Effector memory CD8-positive, alpha-beta T cell (primary cell): Measurements from ENCODE around the gene DYNC2H1.
"Not testable (repeated sequence)": the region's sequence is repeated elsewhere in the genome, so short reads cannot be mapped to it uniquely, and the experiment has no call there.

ENCODE experiments used
- ATAC-seq: fragments of 150-1000 bp; cut with Tn5 transposase; replicated peaks from 2 replicates; pipeline ENCODE4 v1.10.0; 2021; ENCODE audit warnings: mild to moderate bottlenecking, moderate library complexity
- DNase-seq, 3 experiments: peaks; one replicate each; pipeline ENCODE4 v3.0.0; 2021
- H3K27ac Mint-ChIP-seq, 2 donors: one replicate each; pipeline ENCODE4 v1.8.0; 2022; ENCODE audit warnings: mild to moderate bottlenecking in 2 of 2, mixed read lengths in 2 of 2, moderate library complexity in 2 of 2
- H3K27me3 Mint-ChIP-seq, 2 donors: one replicate each; pipeline ENCODE4 v1.8.0; 2022; ENCODE audit warnings: mixed read lengths in 2 of 2
- H3K36me3 Mint-ChIP-seq: one replicate; pipeline ENCODE4 v1.8.0; 2022; ENCODE audit warnings: mild to moderate bottlenecking, moderate library complexity, mixed read lengths; ENCODE audit not compliant: insufficient read depth
- H3K4me1 Mint-ChIP-seq, 2 donors: one replicate each; pipeline ENCODE4 v1.8.0; 2022; ENCODE audit warnings: low read depth in 2 of 2, mixed read lengths in 2 of 2
- H3K4me3 Mint-ChIP-seq, 2 donors: one replicate each; pipeline ENCODE4 v1.8.0; 2022; ENCODE audit warnings: mild to moderate bottlenecking in 2 of 2, mixed read lengths in 2 of 2, moderate library complexity in 2 of 2
- H3K9me3 Mint-ChIP-seq, 2 donors: one replicate each; pipeline ENCODE4 v1.8.0; 2022; ENCODE audit warnings: mixed read lengths in 2 of 2

Gene DYNC2H1

DNA sequence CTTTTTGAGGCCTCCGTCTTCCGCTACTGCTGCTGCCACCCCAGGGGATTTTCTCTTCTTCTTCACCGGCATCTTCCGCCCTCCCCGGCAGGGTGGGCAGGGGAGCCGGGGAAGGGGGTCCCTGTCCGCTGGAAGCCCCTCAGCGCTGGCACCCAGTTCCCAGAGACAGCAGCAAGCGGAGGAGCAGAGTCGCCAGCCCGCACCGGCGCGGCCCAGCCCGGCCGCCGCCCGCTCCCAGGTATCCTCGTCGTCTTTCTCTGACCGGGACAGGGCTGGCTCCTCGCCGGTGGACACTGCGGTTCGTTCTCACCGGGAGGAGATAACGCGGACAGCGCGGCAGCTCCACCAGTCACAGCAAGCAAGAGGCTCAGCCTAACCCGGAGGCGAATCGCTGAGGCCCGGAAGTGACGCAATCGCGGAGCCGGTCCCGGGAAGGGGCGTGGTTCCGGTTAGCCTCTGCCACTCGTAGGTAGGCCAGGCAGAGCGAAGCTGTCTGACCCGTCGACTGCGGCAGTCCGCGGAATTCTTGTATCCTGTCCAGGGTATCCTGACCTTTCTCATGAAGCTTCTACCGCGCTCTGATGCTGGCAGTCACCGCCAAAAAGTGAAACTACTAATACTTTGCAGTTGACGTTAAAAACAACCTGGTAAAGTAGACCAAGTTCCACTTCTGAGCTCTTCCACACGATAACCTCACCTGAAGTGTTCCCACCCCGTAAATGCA is 17.3 kb upstream of the DYNC2H1 start, which contains the start of gene DCUN1D5:
TSS of gene DCUN1D5 (minus strand) at position 360 of the 724 bp plus-strand sequence. CDS start at position 72, 288 bp downstream.
- Mint-ChIP-seq H3K27me3 (peaks cover 28 to 42% of the 10 kb centered on the region in 2 donors), H3K4me3 (peak within 1 kb of the TSS; percentile 78 to 89), H3K9me3 (peaks cover 0 to 8% of the 10 kb centered on the region in 2 donors), H3K4me1 (peaks cover 11 to 23% of the 10 kb centered on the region in 2 donors), H3K27ac (peak within 1 kb of the TSS; percentile 96), H3K36me3 (peaks cover 21% of the 10 kb centered on the region)
- ATAC-seq (peak; percentile 98), DNase-seq (peak; percentile 93 to 95 (median 95))

DNA sequence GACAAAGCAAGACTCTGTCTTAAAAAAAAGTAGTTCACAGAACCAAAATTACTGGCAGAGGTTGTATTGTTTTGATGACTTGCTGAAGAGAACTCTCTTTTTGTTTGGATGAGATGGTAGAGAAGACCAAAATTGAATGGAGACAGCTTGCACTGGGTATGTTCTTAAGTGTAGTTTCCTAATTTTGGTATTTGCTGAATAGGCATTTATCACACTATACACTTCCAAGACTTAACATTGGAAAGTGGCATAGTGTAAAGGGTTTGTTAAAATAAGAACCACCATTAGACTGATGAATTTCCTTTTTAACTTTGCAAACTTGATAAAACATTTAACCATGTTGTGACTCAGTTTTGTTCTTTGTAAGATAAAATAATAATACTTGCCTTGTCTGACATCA is 11.9 kb upstream of the DYNC2H1 start:
- H3K27ac Mint-ChIP-seq: no peak overlapping the region
- H3K4me3 Mint-ChIP-seq: no peak overlapping the region

DNA sequence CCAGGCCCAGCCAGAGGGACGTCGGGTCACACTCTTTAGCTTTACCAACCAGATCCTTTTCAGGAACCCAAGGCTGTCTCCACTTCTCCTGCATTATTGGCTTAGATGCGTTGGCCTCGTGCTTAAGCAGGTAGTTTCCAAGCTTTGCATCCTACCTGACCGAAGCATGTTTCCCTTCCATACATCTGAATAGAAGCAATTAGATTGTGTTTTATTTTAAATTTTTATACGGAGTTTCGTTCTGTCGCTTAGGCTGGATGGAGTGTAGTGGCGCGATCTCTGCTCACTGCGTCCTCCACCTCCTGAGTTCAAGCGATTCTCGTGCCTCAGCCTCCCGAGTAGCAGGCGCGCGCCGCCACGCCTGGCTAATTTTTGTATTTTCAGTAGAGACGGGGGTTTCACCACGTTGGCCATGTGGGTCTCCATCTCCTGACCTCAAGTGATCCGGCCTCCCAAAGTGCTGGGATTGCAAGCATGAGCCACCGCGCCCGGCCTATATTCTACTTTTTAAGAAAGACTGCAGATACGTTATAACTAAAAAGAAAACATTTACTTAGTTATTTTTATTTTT is 677 bp downstream of the DYNC2H1 start:
- peak; percentile 7 for ATAC-seq
- DNase-seq: no peak
- Mint-ChIP-seq H3K27me3 (peaks cover under 1% of the 10 kb centered on the region in 2 donors), H3K4me1 (peaks cover 5 to 9% of the 10 kb centered on the region in 2 donors), H3K27ac (peak overlapping the region; percentile 89 to 99), H3K36me3 (peaks cover 10% of the 10 kb centered on the region), H3K9me3 (no peaks in the 10 kb centered on the region), H3K4me3 (peak overlapping the region; percentile 88 to 98)

More for the DNA sequence above, 11.9 kb upstream of the DYNC2H1 start:
- DNase-seq (no peak), ATAC-seq (no peak)
- H3K36me3 Mint-ChIP-seq: peaks cover 4% of the 10 kb centered on the region
- H3K9me3 Mint-ChIP-seq: peaks cover 0 to 8% of the 10 kb centered on the region in 2 donors
- H3K27me3 Mint-ChIP-seq: peaks cover 58 to 89% of the 10 kb centered on the region in 2 donors
- peaks cover 0 to 3% of the 10 kb centered on the region in 2 donors for H3K4me1 Mint-ChIP-seq

DNA sequence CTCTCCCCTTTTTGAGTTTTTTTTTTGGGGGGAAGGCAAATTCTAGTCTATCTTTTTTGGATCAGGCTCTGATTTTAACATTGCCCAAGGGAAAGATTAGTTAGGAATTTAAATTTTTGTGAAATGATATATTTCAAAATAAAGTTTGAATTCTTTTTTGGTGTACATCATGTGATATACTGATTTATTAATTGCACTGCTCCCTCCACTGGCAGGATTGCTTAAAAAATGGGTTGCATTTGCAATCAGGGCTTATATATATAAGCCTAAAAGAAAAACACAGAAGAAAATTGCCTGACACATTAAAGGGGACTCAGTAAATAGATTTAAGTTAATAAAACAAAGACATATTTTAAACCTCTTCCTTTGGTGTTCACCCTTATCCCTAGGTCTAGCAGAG is 1.2 kb downstream of the DYNC2H1 start:
- Mint-ChIP-seq H3K4me1 (peaks cover 5 to 9% of the 10 kb centered on the region in 2 donors), H3K27me3 (no peaks in the 10 kb centered on the region), H3K36me3 (peaks cover 10% of the 10 kb centered on the region), H3K27ac (peak overlapping the region in 1 of 2 donors; percentile 99), H3K4me3 (peak overlapping the region; percentile 88 to 98), H3K9me3 (no peaks in the 10 kb centered on the region)
- ATAC-seq (no peak), DNase-seq (no peak)

DNA sequence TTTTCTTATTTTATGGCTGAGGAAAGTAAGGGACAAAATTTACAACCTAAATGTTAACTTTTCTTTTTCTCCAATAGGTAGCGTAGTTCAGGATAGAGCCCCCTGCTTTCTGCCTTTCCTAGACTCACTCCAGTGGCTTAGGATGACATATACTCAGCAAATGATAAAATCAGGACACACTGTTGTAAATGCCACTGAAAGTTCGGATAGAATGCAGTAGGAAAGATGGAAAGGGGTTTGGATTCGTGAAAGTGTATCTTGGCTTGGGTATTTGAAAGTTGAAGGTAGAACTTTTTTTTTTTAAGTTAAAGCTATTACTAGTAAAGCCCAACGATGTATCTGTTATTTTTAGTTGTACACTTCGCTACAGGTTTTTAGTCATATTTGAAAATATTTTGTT is 2.2 kb downstream of the DYNC2H1 start:
- Mint-ChIP-seq H3K27ac (no peak overlapping the region), H3K9me3 (no peaks in the 10 kb centered on the region), H3K36me3 (peaks cover 10% of the 10 kb centered on the region), H3K27me3 (no peaks in the 10 kb centered on the region), H3K4me3 (peak overlapping the region in 1 of 2 donors; percentile 88), H3K4me1 (peaks cover 5 to 9% of the 10 kb centered on the region in 2 donors)
- ATAC-seq (no peak), DNase-seq (no peak)

DNA sequence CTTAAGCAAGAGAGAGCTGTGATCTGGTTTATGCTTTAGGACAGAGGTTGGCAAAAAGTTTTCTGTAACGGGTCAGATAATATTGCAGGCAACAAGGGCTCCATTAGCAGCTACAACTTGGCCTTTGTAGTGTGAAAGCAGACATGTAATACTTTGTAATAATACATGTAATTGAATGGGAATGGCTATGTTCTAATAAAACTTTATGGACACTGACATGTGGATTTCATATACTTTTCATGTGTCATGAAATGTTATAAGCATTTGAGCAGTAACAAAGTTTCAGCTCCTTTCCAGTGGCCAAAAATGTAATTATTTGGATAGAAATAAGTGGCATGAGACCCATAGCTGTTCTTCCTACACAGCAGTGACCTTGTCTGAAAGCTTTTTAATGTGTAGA is 3.1 kb downstream of the DYNC2H1 start:
- H3K9me3 Mint-ChIP-seq: no peaks in the 10 kb centered on the region
- no peaks in the 10 kb centered on the region for H3K27me3 Mint-ChIP-seq
- H3K4me1 Mint-ChIP-seq: peaks cover 5 to 9% of the 10 kb centered on the region in 2 donors
- H3K27ac Mint-ChIP-seq: no peak overlapping the region
- peaks cover 10% of the 10 kb centered on the region for H3K36me3 Mint-ChIP-seq
- DNase-seq (no peak), ATAC-seq (no peak)
- no peak overlapping the region for H3K4me3 Mint-ChIP-seq

DNA sequence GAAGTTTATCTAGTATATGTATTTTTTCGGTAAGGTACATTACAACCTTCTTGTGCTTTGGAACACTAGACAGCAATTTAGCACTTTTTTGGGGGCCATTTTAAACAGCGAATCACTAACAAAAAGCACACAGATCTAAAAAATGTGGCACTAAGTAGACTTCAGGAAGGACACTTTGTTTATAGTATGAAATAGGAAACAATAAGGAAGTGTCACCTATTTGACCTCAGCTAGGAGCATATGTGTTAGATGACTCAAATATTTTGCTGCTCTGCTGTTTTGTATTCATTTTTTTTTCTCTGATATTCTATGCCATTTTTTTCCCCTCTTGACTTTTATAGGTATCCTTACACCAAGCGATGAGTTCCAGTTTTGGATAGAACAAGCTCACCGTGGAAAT is 5.6 kb downstream of the DYNC2H1 start:
- DNase-seq (no peak), ATAC-seq (no peak)
- Mint-ChIP-seq H3K4me3 (no peak overlapping the region), H3K4me1 (peaks cover 0 to 5% of the 10 kb centered on the region in 2 donors), H3K27ac (no peak overlapping the region), H3K9me3 (no peaks in the 10 kb centered on the region), H3K36me3 (peaks cover under 1% of the 10 kb centered on the region), H3K27me3 (no peaks in the 10 kb centered on the region)

DNA sequence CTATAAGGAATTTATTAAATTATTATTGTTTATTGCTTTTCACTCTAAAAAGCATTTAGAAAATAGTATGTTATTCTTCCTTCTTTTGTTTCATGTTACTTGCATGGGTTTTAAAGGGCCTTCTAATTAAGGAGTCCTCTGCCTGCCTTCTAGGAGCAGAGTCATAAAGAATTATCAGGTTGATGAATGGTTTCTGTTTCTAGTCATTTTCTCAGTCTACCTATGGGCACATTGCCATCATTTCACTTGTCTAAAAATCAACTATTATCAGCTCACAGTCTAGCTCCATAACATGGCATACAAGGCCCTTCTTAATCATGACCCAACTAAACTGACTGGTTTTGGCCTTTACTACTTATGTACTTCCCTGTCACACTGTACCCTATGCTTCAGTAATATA is 16.2 kb downstream of the DYNC2H1 start:
- no peaks in the 10 kb centered on the region for H3K27me3 Mint-ChIP-seq
- H3K4me1 Mint-ChIP-seq: no peaks in the 10 kb centered on the region
- no peak overlapping the region for H3K27ac Mint-ChIP-seq
- H3K9me3 Mint-ChIP-seq: no peaks in the 10 kb centered on the region
- H3K4me3 Mint-ChIP-seq: no peak overlapping the region
- DNase-seq (no peak), ATAC-seq (no peak)
- H3K36me3 Mint-ChIP-seq: peaks cover 6% of the 10 kb centered on the region

DNA sequence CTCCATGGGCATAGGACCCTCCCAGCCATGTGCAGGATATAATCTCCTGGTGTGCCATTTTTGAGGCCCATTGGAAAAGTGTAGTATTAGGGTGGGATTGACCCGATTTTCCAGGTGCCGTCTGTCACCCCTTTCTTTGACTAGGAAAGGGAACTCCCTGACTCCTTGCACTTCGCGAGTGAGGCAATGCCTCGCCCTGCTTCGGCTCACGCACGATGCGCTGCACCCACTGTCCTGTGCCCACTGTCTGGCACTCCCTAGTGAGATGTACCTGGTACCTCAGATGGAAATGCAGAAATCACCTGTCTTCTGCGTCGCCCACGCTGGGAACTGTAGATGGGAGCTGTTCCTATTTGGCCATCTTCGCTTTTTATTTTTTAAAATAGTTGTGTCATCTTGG is 32.8 kb downstream of the DYNC2H1 start:
- DNase-seq, H3K9me3 Mint-ChIP-seq, H3K27me3 Mint-ChIP-seq, H3K27ac Mint-ChIP-seq, H3K4me1 Mint-ChIP-seq, ATAC-seq, H3K4me3 Mint-ChIP-seq, H3K36me3 Mint-ChIP-seq: not testable (repeated sequence)

DNA sequence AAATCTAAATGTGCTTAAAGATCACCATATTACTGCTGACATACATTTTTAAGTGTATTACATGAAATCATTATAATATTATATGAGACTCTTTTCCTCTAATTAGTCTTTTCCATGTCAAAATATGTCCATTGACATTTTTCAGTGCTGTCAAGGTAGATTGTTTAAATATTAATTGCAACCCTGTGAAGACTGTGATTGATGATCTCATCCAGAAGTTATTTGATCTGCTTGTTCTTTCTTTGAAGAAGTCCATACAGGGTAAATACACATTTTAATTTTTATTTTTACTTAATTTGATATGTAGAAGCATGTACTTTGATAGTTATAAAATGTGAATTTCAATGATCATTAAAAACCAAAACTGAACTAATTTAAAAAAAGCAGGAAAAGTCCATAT is 38.4 kb downstream of the DYNC2H1 start:
- Mint-ChIP-seq H3K27me3 (no peaks in the 10 kb centered on the region), H3K36me3 (no peaks in the 10 kb centered on the region), H3K4me3 (no peak overlapping the region), H3K9me3 (no peaks in the 10 kb centered on the region), H3K4me1 (no peaks in the 10 kb centered on the region), H3K27ac (no peak overlapping the region)
- DNase-seq (no peak), ATAC-seq (no peak)

DNA sequence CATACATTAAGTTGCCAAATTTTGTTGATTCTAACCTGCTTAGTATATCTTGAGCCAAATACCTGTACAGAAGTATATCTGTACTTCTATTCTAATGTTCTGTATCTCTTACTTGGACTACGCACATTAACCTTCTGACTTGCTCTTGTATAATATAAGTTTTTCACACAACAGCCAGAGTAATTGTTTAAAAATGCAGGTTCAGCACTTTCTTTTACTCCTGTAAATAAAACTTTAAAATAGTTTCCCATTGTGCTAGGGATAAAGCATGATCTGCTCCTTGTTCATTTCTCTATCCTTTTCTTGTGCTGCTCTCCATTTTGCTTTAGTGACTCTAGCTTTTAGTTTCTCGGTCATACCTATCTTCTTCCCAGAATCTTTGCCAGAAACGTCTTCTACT is 48.3 kb downstream of the DYNC2H1 start:
- H3K4me3 Mint-ChIP-seq: no peak overlapping the region
- H3K4me1 Mint-ChIP-seq: no peaks in the 10 kb centered on the region
- no peak overlapping the region for H3K27ac Mint-ChIP-seq
- ATAC-seq: no peak
- no peaks in the 10 kb centered on the region for H3K9me3 Mint-ChIP-seq
- no peaks in the 10 kb centered on the region for H3K36me3 Mint-ChIP-seq
- DNase-seq: no peak
- no peaks in the 10 kb centered on the region for H3K27me3 Mint-ChIP-seq

DNA sequence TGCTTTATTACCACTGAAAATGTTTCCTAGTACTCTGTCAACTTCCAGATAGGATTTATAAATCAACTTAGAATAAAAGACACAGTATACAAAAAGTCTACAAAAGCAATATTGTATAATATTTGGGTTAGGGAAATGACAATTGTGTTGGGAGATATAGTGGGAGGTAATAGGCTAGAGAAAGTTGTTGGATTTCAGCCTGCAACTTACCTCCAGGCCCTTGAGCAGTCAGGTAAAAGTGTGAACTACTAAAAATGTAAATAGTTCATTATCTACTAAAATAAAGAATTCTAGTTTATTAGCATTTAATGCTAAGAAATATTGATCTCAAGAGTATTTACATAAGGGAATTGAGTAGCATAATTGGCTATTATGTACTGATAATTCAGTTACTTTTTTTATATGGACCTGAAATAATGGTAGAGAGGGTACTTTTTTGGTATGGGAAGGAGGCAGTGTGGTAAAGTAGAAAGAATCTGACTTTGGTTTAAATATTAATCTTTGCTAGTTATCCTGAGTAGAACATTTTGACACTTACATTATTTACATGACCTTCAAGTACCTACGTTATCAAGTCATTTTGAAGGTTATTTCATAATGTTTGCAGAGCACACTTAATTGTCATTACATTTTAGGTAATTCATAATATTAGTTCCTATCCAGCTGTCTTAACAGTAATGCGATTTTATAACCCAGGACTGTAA is 55.0 kb downstream of the DYNC2H1 start:
- H3K27ac Mint-ChIP-seq: no peak overlapping the region
- no peaks in the 10 kb centered on the region for H3K4me1 Mint-ChIP-seq
- H3K4me3 Mint-ChIP-seq: no peak overlapping the region
- H3K36me3 Mint-ChIP-seq: no peaks in the 10 kb centered on the region
- no peaks in the 10 kb centered on the region for H3K9me3 Mint-ChIP-seq
- ATAC-seq: no peak
- no peaks in the 10 kb centered on the region for H3K27me3 Mint-ChIP-seq
- no peak for DNase-seq

DNA sequence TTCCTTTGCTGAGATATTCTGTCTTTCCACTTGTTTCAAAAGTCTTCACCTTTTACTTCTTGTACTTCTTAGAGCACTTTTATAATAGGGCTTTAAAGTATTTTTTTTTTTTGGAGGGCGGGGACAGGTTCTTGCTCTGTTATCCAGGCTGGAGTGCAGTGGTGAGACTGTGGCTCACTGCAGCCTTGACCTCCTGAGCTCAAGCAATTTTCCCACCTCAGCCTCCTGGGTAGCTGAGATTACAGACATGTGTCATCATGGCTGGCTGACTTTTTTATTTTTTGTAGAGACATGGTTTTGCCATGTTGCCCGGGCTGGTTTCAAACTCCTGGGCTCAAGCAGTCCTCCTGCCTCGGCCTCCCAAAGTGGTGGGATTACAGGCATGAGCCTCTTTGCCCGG is 57.9 kb downstream of the DYNC2H1 start:
- DNase-seq (no peak), ATAC-seq (no peak)
- no peaks in the 10 kb centered on the region for H3K27me3 Mint-ChIP-seq
- no peaks in the 10 kb centered on the region for H3K4me1 Mint-ChIP-seq
- no peak overlapping the region for H3K27ac Mint-ChIP-seq
- no peak overlapping the region for H3K4me3 Mint-ChIP-seq
- H3K36me3 Mint-ChIP-seq: no peaks in the 10 kb centered on the region
- no peaks in the 10 kb centered on the region for H3K9me3 Mint-ChIP-seq

DNA sequence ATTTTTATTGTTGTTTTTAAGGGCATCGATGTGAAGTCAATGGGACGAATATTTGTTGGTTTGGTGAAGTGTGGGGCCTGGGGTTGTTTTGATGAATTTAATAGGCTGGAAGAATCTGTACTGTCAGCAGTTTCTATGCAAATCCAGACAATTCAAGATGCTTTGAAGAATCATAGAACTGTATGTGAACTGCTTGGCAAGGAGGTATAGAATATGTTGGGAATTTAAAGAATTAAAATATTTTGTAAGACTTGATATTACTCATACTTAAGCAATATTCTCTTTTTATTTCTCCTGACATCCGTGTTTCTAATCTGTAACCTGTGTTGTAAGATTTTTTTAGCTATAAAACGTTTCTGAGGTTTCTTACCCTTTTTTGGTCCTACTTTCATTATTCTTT is 61.6 kb downstream of the DYNC2H1 start:
- Mint-ChIP-seq H3K27ac (no peak overlapping the region), H3K27me3 (no peaks in the 10 kb centered on the region), H3K4me1 (no peaks in the 10 kb centered on the region), H3K36me3 (no peaks in the 10 kb centered on the region), H3K4me3 (no peak overlapping the region), H3K9me3 (no peaks in the 10 kb centered on the region)
- DNase-seq: no peak
- ATAC-seq: no peak
